Loucy (cell line): ENCODE data around the gene NBEAL2.

Experiments used
- H2AFZ ChIP-seq: fragments of 200-600 bp; sonication (generic); 2 replicates; pipeline ENCODE4 v1.6.0; 2016; ENCODE audit warnings: antibody characterized with exemption, mild to moderate bottlenecking, low read length, moderate library complexity
- H3F3A ChIP-seq: fragments of 200-600 bp; 2 replicates; pipeline ENCODE4 v1.6.0; 2016; ENCODE audit warnings: antibody characterized with exemption, low read depth, mild to moderate bottlenecking
- H3K27me3 ChIP-seq: fragments of 200-600 bp; sonication (generic); 2 replicates; pipeline ENCODE4 v1.6.1; 2014; ENCODE audit warnings: low read length, mild to moderate bottlenecking; ENCODE audit not compliant: insufficient read depth, poor library complexity, severe bottlenecking
- H3K36me3 ChIP-seq: fragments of 200-600 bp; sonication (generic); 2 replicates; pipeline ENCODE4 v1.6.1; 2016; ENCODE audit warnings: low read length; ENCODE audit not compliant: insufficient read depth
- H3K4me1 ChIP-seq: fragments of 200-600 bp; sonication (generic); 2 replicates; pipeline ENCODE4 v1.5.1; 2014; ENCODE audit warnings: low read length, mild to moderate bottlenecking; ENCODE audit not compliant: insufficient read depth, poor library complexity, severe bottlenecking
- H3K4me2 ChIP-seq: fragments of 200-600 bp; sonication (generic); 2 replicates; pipeline ENCODE4 v1.6.0; 2014; ENCODE audit warnings: antibody characterized with exemption, low read length, low read depth, mild to moderate bottlenecking; ENCODE audit not compliant: poor library complexity, severe bottlenecking
- H3K4me3 ChIP-seq: fragments of 200-600 bp; sonication (generic); 2 replicates; pipeline ENCODE4 v1.5.1; 2014; ENCODE audit warnings: low read length, mild to moderate bottlenecking, mixed read lengths; ENCODE audit not compliant: poor library complexity, severe bottlenecking
- H3K79me2 ChIP-seq: fragments of 200-600 bp; sonication (generic); 2 replicates; pipeline ENCODE4 v1.6.1; 2014; ENCODE audit warnings: low read length; ENCODE audit not compliant: insufficient read depth
- H3K9ac ChIP-seq: fragments of 200-600 bp; sonication (generic); 2 replicates; pipeline ENCODE4 v1.6.0; 2014; ENCODE audit warnings: mild to moderate bottlenecking, low read depth, low read length, moderate library complexity; ENCODE audit not compliant: poor library complexity, severe bottlenecking
- H3K9me2 ChIP-seq: fragments of 200-600 bp; sonication (generic); replicated peaks from 2 replicates; pipeline ENCODE4 v1.6.1; 2016; ENCODE audit warnings: low read depth, low read length, mixed read lengths
- H3K9me3 ChIP-seq: fragments of 200-600 bp; sonication (generic); 2 replicates; pipeline ENCODE4 v1.6.1; 2014; ENCODE audit warnings: mild to moderate bottlenecking, antibody characterized with exemption, low read length, low read depth; ENCODE audit not compliant: insufficient read depth
- H4K20me1 ChIP-seq: fragments of 200-600 bp; sonication (generic); 2 replicates; pipeline ENCODE4 v1.6.0; 2014; ENCODE audit warnings: antibody characterized with exemption, low read length, mild to moderate bottlenecking; ENCODE audit not compliant: insufficient read depth, poor library complexity, severe bottlenecking
- CTCF ChIP-seq: fragments of 200-600 bp; sonication (generic); conservative IDR thresholded peaks from 2 replicates; pipeline ENCODE4 v1.5.1; 2014; ENCODE audit warnings: mild to moderate bottlenecking, antibody characterized with exemption, low read length
- EZH2phosphoT487 ChIP-seq: fragments of 200-600 bp; IDR thresholded peaks from 2 replicates; pipeline ENCODE4 v1.6.1; 2018; ENCODE audit warnings: antibody characterized with exemption, mild to moderate bottlenecking, moderate library complexity, borderline replicate concordance

The NBEAL2 gene

GRCh38 chr3:46960081-46960701 is 19.3 kb upstream of the NBEAL2 start:
- no peaks in the 10 kb centered on the region for H3K27me3 ChIP-seq
- peaks cover 15% of the 10 kb centered on the region for H4K20me1 ChIP-seq
- no peak for TF ChIP-seq EZH2phosphoT487
- no peak for TF ChIP-seq CTCF
- H3K36me3 ChIP-seq = peaks cover 11% of the 10 kb centered on the region; the same call in 1 of the 2 replicates
- no peaks in the 10 kb centered on the region for H3K9me3 ChIP-seq
- H3K9me2 ChIP-seq = no peaks in the 10 kb centered on the region
- H2AFZ ChIP-seq = no peak overlapping the region
- peaks cover 84% of the 10 kb centered on the region for H3K79me2 ChIP-seq
- H3K4me1 ChIP-seq = peaks cover 68% of the 10 kb centered on the region
- H3F3A ChIP-seq = no peaks in the 10 kb centered on the region
- no peak overlapping the region for H3K4me3 ChIP-seq
- H3K4me2 ChIP-seq = peak overlapping the region; percentile 51
- peak overlapping the region; percentile 51 for H3K9ac ChIP-seq

GRCh38 chr3:46960835-46961234 is 18.6 kb upstream of the NBEAL2 start:
- H3K4me3 ChIP-seq = no peak overlapping the region
- peaks cover 61% of the 10 kb centered on the region for H3K4me1 ChIP-seq
- H3K9me3 ChIP-seq = no peaks in the 10 kb centered on the region
- peak overlapping the region; percentile 51 for H3K9ac ChIP-seq
- no peaks in the 10 kb centered on the region for H3K9me2 ChIP-seq
- H3K36me3 ChIP-seq = peaks cover 18% of the 10 kb centered on the region; the same call in 1 of the 2 replicates
- no peaks in the 10 kb centered on the region for H3K27me3 ChIP-seq
- no peak overlapping the region for H2AFZ ChIP-seq
- peak overlapping the region; percentile 51 for H3K4me2 ChIP-seq
- peaks cover 21% of the 10 kb centered on the region for H4K20me1 ChIP-seq
- TF ChIP-seq EZH2phosphoT487 (no peak), CTCF (no peak)
- no peaks in the 10 kb centered on the region for H3F3A ChIP-seq
- peaks cover 84% of the 10 kb centered on the region for H3K79me2 ChIP-seq

- no peaks in the 10 kb centered on the region for H3K9me2 ChIP-seq
- H3K4me3 ChIP-seq = no peak overlapping the region
- H3K4me1 ChIP-seq = peaks cover 54% of the 10 kb centered on the region
- no peaks in the 10 kb centered on the region for H3K9me3 ChIP-seq
- no peaks in the 10 kb centered on the region for H3F3A ChIP-seq
- peaks cover 33% of the 10 kb centered on the region for H4K20me1 ChIP-seq
- no peak overlapping the region for H2AFZ ChIP-seq
- H3K79me2 ChIP-seq = peaks cover 84% of the 10 kb centered on the region
- no peak overlapping the region for H3K9ac ChIP-seq
- peaks cover 18% of the 10 kb centered on the region; the same call in 1 of the 2 replicates for H3K36me3 ChIP-seq
- no peak overlapping the region for H3K4me2 ChIP-seq
- H3K27me3 ChIP-seq = no peaks in the 10 kb centered on the region
- no peak for TF ChIP-seq CTCF
- no peak for TF ChIP-seq EZH2phosphoT487
These were observed 17.0 kb upstream of the NBEAL2 start for GRCh38 chr3:46962427-46962826.
